GM21447 (cell line): ENCODE data around the gene PIGS.
"Not testable (repeated sequence)": the region's sequence is repeated elsewhere in the genome, so short reads cannot be mapped to it uniquely, and the experiment has no call there.

Experiments used
- ATAC-seq: cut with Tn5 transposase; IDR thresholded peaks from one replicate; pipeline ENCODE4 v1.9.1; 2021; ENCODE audit not compliant: unreplicated experiment

Gene PIGS

DNA sequence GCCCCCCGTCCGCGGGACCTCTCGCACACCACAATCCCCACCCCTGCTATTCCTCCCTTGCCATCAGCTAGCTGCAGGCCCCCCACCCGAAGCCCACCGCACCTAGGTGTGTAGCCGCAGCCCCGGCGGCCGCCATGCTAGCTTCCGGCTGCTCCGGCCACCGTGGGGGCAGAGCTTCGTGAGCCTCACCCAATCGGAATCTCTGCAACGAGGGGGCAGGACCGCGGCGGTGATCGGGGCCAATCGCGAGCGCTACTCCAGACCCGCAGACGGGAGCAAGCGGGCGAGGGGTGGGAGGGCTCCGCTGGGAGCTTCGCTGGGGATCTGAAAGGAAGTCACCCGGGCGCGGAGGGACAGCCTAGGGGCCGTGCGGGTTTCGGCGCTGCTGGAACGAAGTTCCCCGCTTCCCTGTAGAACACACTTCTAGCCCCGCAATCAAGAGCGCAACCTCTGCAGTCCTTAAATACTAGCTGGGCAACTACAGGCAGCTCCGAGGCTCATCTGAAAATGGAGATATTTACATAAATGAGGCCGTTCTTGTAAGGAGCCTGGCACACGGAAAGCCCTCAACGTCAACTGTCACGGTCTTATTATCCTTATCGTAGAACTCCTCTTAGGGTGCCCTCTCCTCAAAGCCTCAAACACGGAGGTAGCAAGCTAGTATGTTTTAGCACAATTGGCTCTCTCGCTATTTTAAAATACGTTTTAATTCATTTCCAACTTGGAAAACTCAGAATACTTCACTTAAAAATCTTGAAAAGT is at the start of gene PIGS:
Gene PIGS, minus strand, starts transcription at position 164 of the 762 bp plus-strand sequence. Its CDS starts 28 bp downstream, at position 136.
- peak; percentile 67 for ATAC-seq

GRCh38 chr17:28620010-28620409 is 48.7 kb upstream of the PIGS start:
- ATAC-seq = no peak

DNA sequence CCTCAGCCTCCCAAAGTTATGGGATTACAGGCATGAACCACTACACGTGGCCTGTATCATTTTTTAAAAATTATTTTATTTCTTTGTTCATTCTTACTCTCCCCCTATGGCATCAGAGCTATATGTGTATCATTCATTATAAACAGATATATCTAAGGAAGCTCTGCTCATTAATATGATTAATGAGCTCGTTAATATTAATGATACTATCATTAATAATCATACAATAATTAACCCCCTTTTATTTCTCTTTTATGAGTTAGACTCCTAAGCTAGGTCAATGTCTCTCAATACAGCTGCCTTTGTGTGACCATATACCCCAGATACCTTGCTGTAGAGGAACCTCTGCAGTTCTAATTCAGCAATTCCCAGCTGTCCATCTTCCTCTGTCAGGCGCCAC is 47.1 kb upstream of the PIGS start:
- ATAC-seq = no peak

DNA sequence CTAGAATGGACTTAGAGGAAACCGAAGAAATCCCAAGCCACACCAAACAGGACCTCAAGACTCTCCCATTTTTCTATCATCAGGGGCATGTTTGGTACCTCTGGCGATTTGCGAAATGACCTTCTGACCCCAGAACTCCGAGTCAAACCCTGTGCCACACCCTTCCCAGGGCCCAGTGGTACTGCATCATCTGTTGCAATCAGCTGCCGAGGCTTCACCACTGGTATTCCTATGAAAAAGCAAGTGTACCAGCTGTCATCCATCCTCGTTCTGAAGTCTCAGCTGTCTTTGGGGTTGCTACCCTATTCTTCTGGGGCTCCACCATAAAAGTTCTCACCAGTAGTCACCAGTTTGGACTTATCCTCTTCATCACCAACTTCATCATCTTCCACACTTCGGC is 45.0 kb upstream of the PIGS start:
- no peak for ATAC-seq

DNA sequence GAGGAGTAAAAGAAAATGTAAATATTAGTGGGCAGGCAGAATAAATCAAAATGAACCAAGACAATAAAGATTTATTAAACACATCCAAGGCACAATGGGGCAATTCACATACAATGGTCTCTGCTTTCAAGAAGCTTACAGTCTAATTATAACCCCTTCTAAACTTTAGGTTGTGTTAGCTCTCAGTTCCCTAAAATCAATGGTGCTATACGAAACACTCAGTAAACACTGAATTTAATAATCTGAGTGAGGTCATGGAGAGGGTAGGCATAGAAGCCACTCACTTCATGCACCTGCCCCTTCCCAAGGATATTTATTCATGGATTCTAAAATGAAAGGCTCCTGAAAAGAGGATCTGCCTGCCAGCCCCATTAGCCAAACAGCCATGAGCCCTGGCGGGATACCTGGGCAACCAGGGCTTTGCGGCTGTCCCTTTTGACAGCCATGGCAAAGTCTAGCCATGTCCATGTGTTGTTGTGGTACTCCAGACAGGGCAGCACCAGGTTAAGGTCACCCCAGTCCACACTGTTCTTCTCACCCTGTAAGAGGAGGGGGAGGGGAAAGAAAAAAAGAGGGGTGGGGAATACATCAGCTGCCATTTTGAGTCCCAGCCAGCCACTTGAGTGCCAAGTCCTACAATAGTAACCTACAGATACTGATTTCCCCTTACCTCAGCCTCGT is 44.1 kb upstream of the PIGS start:
- no peak for ATAC-seq

GRCh38 chr17:28613931-28614381 is 42.6 kb upstream of the PIGS start, which contains the start of gene RSKR:
RSKR (minus strand) TSS chr17:28614185; CDS start chr17:28614161, 24 bp downstream.
- no peak for ATAC-seq

DNA sequence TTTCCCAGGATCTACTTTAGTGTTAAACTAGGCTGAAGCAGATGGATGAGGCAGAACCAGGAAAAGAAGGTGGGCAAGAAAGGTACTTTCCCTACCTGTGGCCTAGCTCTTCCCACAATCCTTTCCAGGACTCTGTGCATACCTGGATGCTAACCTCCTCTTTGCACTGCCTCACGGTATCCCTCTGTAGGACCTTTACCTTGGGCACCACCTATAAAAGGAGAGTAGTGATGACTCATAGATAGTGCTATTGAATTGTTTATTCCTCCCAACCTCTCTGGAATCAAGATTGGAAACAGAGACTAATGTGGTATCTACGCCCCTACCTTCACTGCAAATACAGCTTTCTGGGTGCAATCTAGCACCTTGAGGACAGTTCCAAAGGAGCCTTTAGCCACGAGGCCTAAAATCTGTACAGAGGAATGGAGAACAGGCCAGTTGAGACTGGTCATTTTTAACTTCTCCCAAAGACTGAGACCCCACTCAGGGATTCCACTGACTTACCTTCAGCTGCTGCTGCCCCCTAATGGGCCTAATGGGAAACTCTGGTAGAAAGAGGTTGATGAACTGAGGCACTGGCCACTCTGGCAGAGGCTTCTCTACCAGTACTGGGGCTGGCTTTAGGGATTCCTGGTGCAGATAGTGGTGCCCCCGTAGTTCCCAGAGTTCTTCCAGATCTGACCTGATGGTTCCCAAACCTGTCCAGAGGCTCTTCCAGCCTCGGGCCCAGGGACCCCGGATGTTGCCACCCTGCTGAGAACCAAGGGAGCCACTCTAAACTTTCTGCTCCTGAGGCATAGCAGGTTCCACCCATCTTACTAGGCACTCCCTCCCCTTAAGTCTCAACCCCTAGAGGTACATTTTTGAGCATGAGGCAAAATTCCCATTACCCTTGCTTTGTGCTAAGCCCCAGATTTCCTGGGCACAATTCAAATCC is 41.9 kb upstream of the PIGS start:
- ATAC-seq = no peak

DNA sequence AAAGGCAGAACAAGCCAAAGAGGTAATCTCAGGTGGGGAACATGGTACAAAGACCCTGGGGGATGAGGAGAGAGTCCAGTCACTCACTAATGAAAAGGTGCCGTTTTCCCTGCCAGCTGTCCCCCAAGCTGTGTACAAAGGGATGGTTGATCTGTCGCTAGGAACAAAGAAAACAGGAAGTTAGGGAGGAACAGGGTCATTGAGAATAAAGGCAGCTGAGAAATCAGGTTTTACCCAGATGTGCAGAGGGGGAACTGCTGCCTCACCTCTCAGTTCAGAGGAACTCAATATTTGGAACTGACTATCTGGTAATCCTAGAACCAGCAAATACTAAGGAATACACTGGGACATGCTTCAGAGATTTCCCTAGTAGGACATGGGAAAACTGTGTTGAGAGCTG is 41.2 kb upstream of the PIGS start:
- ATAC-seq = no peak

DNA sequence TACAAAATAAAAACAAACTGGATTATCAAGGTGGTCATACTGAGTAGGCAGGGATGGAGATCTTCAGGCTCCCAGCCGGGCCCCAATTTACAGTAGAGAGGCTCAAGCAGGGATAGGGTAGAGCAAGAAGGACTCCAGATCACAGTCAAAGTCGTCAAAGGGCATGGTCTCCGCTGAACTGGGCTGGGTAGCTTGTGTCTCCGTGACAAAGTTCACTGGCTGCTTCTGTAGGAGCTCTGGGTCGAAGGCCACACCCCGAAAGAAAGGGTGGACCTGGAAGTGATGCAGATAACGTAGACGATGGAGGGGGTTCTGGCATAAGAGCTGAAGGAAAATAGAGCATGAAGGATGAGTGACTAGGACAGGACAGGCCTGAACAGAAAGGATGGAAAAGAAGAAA is 39.1 kb upstream of the PIGS start:
- ATAC-seq = no peak

DNA sequence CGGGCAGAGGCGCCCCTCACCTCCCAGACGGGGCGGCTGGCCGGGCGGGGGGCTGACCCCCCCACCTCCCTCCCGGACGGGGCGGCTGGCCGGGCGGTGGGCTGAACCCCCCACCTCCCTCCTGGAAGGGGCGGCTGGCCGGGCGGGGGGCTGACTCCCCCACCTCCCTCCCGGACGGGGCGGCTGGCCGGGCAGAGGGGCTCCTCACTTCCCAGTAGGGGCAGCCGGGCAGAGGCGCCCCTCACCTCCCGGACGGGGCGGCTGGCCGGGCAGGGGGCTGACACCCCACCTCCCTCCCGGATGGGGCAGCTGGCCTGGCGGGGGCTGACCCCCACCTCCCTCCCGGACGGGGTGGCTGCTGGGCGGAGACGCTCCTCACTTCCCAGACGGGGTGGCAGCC is 32.7 kb upstream of the PIGS start:
- not testable (repeated sequence) for ATAC-seq

DNA sequence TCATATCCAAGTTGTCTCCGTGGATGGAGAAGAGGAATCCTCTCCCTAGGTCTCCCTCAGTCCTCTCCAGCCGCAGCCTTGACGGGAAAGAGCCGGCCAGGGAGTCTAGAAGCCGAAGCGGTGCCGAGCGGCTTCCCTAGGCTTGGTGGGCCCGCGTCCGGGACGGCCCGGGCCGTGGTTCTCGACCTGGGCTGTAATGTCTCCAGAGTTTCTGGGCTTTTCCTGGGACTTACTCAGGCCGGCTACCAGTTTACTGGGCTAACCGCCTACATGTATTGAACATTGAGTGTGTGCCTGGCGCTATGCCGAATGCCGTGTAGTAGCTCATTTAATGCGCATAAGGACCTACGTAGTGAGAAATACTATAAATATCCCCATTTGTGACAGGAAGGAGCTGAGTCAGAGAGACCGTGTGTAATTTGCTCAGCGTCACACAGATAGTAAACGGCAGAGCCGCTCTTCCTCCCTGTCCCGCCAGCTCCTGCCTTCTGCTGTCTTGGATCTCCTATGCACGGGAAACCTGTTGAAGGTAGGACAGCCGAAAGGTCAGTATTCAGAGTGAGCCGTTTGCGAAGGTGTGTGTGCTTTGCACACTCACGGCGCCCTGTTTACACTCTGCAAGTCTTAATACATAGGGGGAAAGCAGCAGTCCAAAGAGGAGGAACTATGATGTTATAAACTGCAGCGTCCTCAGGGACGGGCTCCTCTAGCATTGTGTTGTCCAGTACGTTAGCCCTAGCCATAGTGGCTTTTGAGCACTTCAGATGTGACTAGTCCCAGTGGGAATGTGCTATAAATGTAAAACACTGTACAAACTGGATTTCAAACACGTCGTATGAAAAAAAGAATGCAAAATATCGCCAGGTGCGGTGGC is 28.2 kb upstream of the PIGS start:
- peak; percentile 51 for ATAC-seq

- ATAC-seq = peak; percentile 74
Measured at GRCh38 chr17:28598799-28599310, 27.5 kb upstream of the PIGS start, which contains the start of gene SPAG5. SPAG5 (minus strand) TSS chr17:28599025; CDS start chr17:28598946, 79 bp downstream.

DNA sequence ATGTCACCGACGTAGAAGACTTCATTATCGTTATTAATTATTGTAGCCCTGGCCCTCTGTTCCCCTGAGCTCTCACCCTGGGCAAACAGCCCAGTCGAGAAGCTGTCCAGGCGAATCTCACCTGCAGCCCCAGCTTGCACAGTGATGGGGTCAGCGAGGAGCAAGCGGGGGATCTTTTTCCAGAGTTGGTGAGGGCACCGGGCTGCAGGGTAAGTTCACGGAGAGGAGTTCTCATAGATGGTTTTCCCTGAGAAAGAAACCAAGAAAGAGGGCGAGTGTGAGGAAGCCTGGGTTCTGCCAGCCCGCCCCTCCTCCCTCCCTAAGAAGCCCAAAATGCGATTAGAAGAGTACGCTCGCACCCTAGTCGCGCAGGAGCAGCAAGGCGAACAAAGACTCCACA is 27.1 kb upstream of the PIGS start:
- peak; percentile 5 for ATAC-seq

GRCh38 chr17:28597606-28598383 is 26.5 kb upstream of the PIGS start:
- ATAC-seq = no peak

DNA sequence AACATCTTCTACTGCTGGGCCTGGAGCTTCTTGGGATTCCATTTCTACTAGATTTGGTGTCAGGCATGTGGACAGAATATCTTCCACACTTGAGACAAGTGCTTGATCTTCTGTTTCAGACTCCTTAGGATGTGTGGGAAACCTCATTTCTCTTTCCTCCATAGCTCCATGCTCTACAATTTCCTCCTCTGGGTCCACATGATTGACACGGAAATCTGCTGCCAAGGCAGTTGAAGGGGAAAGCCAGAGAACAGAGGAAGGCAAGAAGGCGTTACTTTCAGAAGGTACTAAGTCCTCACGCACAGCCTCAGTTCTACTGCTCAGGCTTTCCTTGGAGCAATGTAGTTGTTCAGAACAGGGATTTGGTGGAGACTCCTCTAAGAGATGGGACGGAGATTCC is 20.9 kb upstream of the PIGS start:
- ATAC-seq = no peak

DNA sequence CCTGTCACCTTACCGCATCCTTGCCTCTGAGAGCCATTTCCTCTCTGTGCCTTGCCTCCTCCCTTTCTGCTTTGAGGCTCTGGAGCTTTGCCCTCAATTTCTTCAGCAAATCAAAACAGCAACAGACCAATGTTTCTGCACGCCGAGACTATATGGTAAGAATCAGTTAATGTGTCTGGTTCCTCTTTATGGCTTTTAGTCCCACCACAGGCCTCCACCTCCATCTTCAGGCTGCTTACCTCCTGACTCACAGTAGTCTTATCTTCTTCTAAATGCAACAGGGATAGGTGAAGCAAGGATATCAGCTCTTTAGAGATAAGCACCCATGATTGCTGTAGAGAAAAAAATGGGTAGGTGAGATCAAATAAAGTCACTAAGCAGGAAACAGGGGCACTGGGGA is 14.5 kb upstream of the PIGS start:
- ATAC-seq = no peak

GRCh38 chr17:28584434-28584833 is 13.1 kb upstream of the PIGS start:
- ATAC-seq = no peak

DNA sequence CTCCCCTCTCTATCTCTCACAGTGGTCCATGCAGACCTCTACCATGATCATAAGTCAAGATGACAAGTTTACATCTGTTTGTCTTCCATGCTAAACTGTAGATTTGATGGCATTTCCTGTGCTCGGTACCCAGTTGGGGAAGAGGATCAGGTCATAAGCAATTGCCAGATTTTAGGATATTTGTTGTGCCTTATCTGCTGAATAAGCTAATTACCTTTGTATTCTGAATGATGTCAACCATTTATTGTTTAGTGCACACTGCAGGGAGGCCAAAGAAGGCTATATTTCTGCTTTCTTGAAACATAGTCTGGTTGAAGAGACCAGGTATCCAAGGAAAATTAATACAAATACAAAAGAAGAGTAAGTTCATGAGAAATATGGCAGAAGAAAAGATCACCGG is 11.2 kb upstream of the PIGS start:
- no peak for ATAC-seq

GRCh38 chr17:28580959-28581358 is 9.6 kb upstream of the PIGS start:
- no peak for ATAC-seq
